Measurements from ENCODE around the gene TMPRSS11A.

Gene TMPRSS11A

GRCh38 chr4:67883902-67884301 lies 79.4 kb downstream of the TMPRSS11A start, which contains the start of gene TMPRSS11D:
TMPRSS11D (minus strand) TSS chr4:67884002; CDS start chr4:67883933, 69 bp downstream.
- Histone ChIP-seq H3K27ac (ENCODE audit: low read length) (no peak within 1 kb of the TSS), H3K79me2 (ENCODE audit: low read length) (no peaks in the 10 kb centered on the region), H3K36me3 (replicated peaks; ENCODE audit: low read depth, low read length) (no peaks in the 10 kb centered on the region)

GRCh38 chr4:67883458-67883857 lies 79.8 kb downstream of the TMPRSS11A start:
- no peaks in the 10 kb centered on the region for H4K20me1 ChIP-seq (ENCODE audit: insufficient read depth, low read length)
- H3K27ac ChIP-seq (ENCODE audit: low read length), result no peak overlapping the region
- H3K27me3 ChIP-seq (ENCODE audit: low read depth, low read length), result no peaks in the 10 kb centered on the region
- no peaks in the 10 kb centered on the region for H3K9me3 ChIP-seq (ENCODE audit: insufficient read depth, low read length)
- H3K9ac ChIP-seq (ENCODE audit: low read length), result no peak overlapping the region
- H2AFZ ChIP-seq (ENCODE audit: low read depth, low read length), result no peak overlapping the region
- no peak overlapping the region for H3K4me3 ChIP-seq (ENCODE audit: low read length)
- no peaks in the 10 kb centered on the region for H3K4me1 ChIP-seq (ENCODE audit: low read length)
- no peaks in the 10 kb centered on the region for H3K79me2 ChIP-seq (ENCODE audit: low read length)
- no peaks in the 10 kb centered on the region for H3K36me3 ChIP-seq (replicated peaks; ENCODE audit: low read depth, low read length)
- no peak overlapping the region for H3K4me2 ChIP-seq (ENCODE audit: low read length)
- TF ChIP-seq EZH2phosphoT487 (IDR thresholded peaks at IDR 0.05; ENCODE audit: low read depth), result no peak
- TF ChIP-seq CTCF (IDR thresholded peaks at IDR 0.05; ENCODE audit: low read depth, low read length), result no peak

More at GRCh38 chr4:67883902-67884301, 79.4 kb downstream of the TMPRSS11A start, which contains the start of gene TMPRSS11D:
- Histone ChIP-seq H3K4me2 (ENCODE audit: low read length) (no peak within 1 kb of the TSS), H3K27me3 (ENCODE audit: low read depth, low read length) (no peaks in the 10 kb centered on the region), H3K9me3 (ENCODE audit: insufficient read depth, low read length) (no peaks in the 10 kb centered on the region), H2AFZ (ENCODE audit: low read depth, low read length) (no peak within 1 kb of the TSS), H3K4me1 (ENCODE audit: low read length) (no peaks in the 10 kb centered on the region), H4K20me1 (ENCODE audit: insufficient read depth, low read length) (no peaks in the 10 kb centered on the region), H3K9ac (ENCODE audit: low read length) (no peak within 1 kb of the TSS), H3K4me3 (ENCODE audit: low read length) (no peak within 1 kb of the TSS)
- TF ChIP-seq CTCF (IDR thresholded peaks at IDR 0.05; ENCODE audit: low read depth, low read length), result no peak
- no peak for TF ChIP-seq EZH2phosphoT487 (IDR thresholded peaks at IDR 0.05; ENCODE audit: low read depth)

- H3K27ac ChIP-seq (ENCODE audit: low read length), result no peak overlapping the region
- no peaks in the 10 kb centered on the region for H3K4me1 ChIP-seq (ENCODE audit: low read length)
- no peaks in the 10 kb centered on the region for H3K9me3 ChIP-seq (ENCODE audit: insufficient read depth, low read length)
- TF ChIP-seq EZH2phosphoT487 (IDR thresholded peaks at IDR 0.05; ENCODE audit: low read depth) (no peak), CTCF (IDR thresholded peaks at IDR 0.05; ENCODE audit: low read depth, low read length) (no peak)
- no peak overlapping the region for H3K4me3 ChIP-seq (ENCODE audit: low read length)
- no peak overlapping the region for H2AFZ ChIP-seq (ENCODE audit: low read depth, low read length)
- no peaks in the 10 kb centered on the region for H3K79me2 ChIP-seq (ENCODE audit: low read length)
- H3K9ac ChIP-seq (ENCODE audit: low read length), result no peak overlapping the region
- no peaks in the 10 kb centered on the region for H3K27me3 ChIP-seq (ENCODE audit: low read depth, low read length)
- H3K4me2 ChIP-seq (ENCODE audit: low read length), result no peak overlapping the region
- H3K36me3 ChIP-seq (replicated peaks; ENCODE audit: low read depth, low read length), result no peaks in the 10 kb centered on the region
- no peaks in the 10 kb centered on the region for H4K20me1 ChIP-seq (ENCODE audit: insufficient read depth, low read length)
Measured at GRCh38 chr4:67880866-67881610, 82.3 kb downstream of the TMPRSS11A start.

- no peak overlapping the region for H2AFZ ChIP-seq (ENCODE audit: low read depth, low read length)
- no peak overlapping the region for H3K9ac ChIP-seq (ENCODE audit: low read length)
- H3K4me1 ChIP-seq (ENCODE audit: low read length), result no peaks in the 10 kb centered on the region
- H3K4me2 ChIP-seq (ENCODE audit: low read length), result no peak overlapping the region
- no peaks in the 10 kb centered on the region for H3K9me3 ChIP-seq (ENCODE audit: insufficient read depth, low read length)
- no peak for TF ChIP-seq CTCF (IDR thresholded peaks at IDR 0.05; ENCODE audit: low read depth, low read length)
- TF ChIP-seq EZH2phosphoT487 (IDR thresholded peaks at IDR 0.05; ENCODE audit: low read depth), result no peak
- no peaks in the 10 kb centered on the region for H3K79me2 ChIP-seq (ENCODE audit: low read length)
- no peaks in the 10 kb centered on the region for H4K20me1 ChIP-seq (ENCODE audit: insufficient read depth, low read length)
- no peaks in the 10 kb centered on the region for H3K27me3 ChIP-seq (ENCODE audit: low read depth, low read length)
- H3K4me3 ChIP-seq (ENCODE audit: low read length), result no peak overlapping the region
- no peaks in the 10 kb centered on the region for H3K36me3 ChIP-seq (replicated peaks; ENCODE audit: low read depth, low read length)
- no peak overlapping the region for H3K27ac ChIP-seq (ENCODE audit: low read length)
Measured at GRCh38 chr4:67879486-67879885, 83.8 kb downstream of the TMPRSS11A start.
